HAP-1 (cell line): ENCODE data around the gene TPO.

Experiments used
- DNase-seq, 2 experiments: peaks; one replicate each; pipeline ENCODE4 v3.0.0-alpha.2; 2016 to 2020; ENCODE audit warnings: low spot score in 2 of 2
- H3K27me3 ChIP-seq: fragments of 250-450 bp; sonication (Bioruptor Pico); 2 replicates; pipeline ENCODE4 v1.5.1; 2020; ENCODE audit warnings: low read depth, mild to moderate bottlenecking, moderate library complexity
- H3K36me3 ChIP-seq: fragments of 250-450 bp; sonication (Bioruptor Pico); replicated peaks from 2 replicates; pipeline ENCODE4 v1.5.1; 2020; ENCODE audit warnings: mild to moderate bottlenecking
- H3K4me1 ChIP-seq: fragments of 250-450 bp; sonication (Bioruptor Pico); 2 replicates; pipeline ENCODE4 v1.5.1; 2020; ENCODE audit warnings: mild to moderate bottlenecking
- H3K4me3 ChIP-seq: fragments of 250-450 bp; sonication (Bioruptor Pico); 2 replicates; pipeline ENCODE4 v1.5.1; 2020; ENCODE audit warnings: mild to moderate bottlenecking, moderate library complexity
- H3K9me3 ChIP-seq: fragments of 250-450 bp; sonication (Bioruptor Pico); 2 replicates; pipeline ENCODE4 v1.5.1; 2020; ENCODE audit warnings: mild to moderate bottlenecking, moderate library complexity
- in situ Hi-C: fragments of 300-500 bp; cut with MboI; formaldehyde crosslinking; loops from 3 replicates; pipeline ENCODE4 v1.14.3; 2020; ENCODE audit warnings: low sequenced_read_pairs, inconsistent platforms, mixed read lengths

TPO gene

GRCh38 chr2:1586923-1587840 is 173.9 kb downstream of the TPO start:
- no peaks in the 10 kb centered on the region for H3K36me3 ChIP-seq
- in situ Hi-C loops, result no loop called here
- H3K4me1 ChIP-seq, result no peaks in the 10 kb centered on the region
- no peaks in the 10 kb centered on the region for H3K9me3 ChIP-seq
- no peak overlapping the region for H3K4me3 ChIP-seq
- H3K27me3 ChIP-seq, result no peaks in the 10 kb centered on the region
- DNase-seq, result no peak

- no peaks in the 10 kb centered on the region for H3K36me3 ChIP-seq
- no peaks in the 10 kb centered on the region for H3K9me3 ChIP-seq
- no peak for DNase-seq
- no peaks in the 10 kb centered on the region for H3K4me1 ChIP-seq
- no peak overlapping the region for H3K4me3 ChIP-seq
- in situ Hi-C loops, result no loop called here
- no peaks in the 10 kb centered on the region for H3K27me3 ChIP-seq
Measured at GRCh38 chr2:1588051-1588977, 175.1 kb downstream of the TPO start.

GRCh38 chr2:1588978-1589621 is 175.8 kb downstream of the TPO start:
- no peak for DNase-seq
- H3K4me3 ChIP-seq, result no peak overlapping the region
- H3K27me3 ChIP-seq, result no peaks in the 10 kb centered on the region
- in situ Hi-C loops, result no loop called here
- H3K4me1 ChIP-seq, result no peaks in the 10 kb centered on the region
- H3K36me3 ChIP-seq, result no peaks in the 10 kb centered on the region
- H3K9me3 ChIP-seq, result no peaks in the 10 kb centered on the region

GRCh38 chr2:1590596-1591460 is 177.6 kb downstream of the TPO start:
- Histone ChIP-seq H3K36me3 (no peaks in the 10 kb centered on the region), H3K4me1 (no peaks in the 10 kb centered on the region), H3K4me3 (no peak overlapping the region), H3K27me3 (no peaks in the 10 kb centered on the region), H3K9me3 (no peaks in the 10 kb centered on the region)
- in situ Hi-C loops, result no loop called here
- DNase-seq, result no peak

GRCh38 chr2:1591461-1591770 is 178.2 kb downstream of the TPO start:
- Histone ChIP-seq H3K9me3 (no peaks in the 10 kb centered on the region), H3K36me3 (no peaks in the 10 kb centered on the region), H3K4me3 (no peak overlapping the region), H3K27me3 (no peaks in the 10 kb centered on the region), H3K4me1 (no peaks in the 10 kb centered on the region)
- no peak for DNase-seq
- in situ Hi-C loops, result no loop called here
